Cerebellar cortex (tissue), 1 donor: ENCODE data around the gene REV3L.
"Not testable (repeated sequence)": the region's sequence is repeated elsewhere in the genome, so short reads cannot be mapped to it uniquely, and the experiment has no call there.

ENCODE experiments used
- DNase-seq: peaks from one replicate; pipeline ENCODE4 v3.0.0-alpha.2; 2015; ENCODE audit warnings: low spot score

REV3L gene

GRCh38 chr6:111482959-111483735 is at the start of gene REV3L:
TSS of gene REV3L (minus strand) at chr6:111483218. CDS start at chr6:111482888, 330 bp downstream.
- DNase-seq = peak; percentile 90

- no peak for DNase-seq
Observed at GRCh38 chr6:111531185-111531584, 48.2 kb upstream of the REV3L start.

GRCh38 chr6:111530667-111531066 is 47.6 kb upstream of the REV3L start:
- DNase-seq = no peak

DNA sequence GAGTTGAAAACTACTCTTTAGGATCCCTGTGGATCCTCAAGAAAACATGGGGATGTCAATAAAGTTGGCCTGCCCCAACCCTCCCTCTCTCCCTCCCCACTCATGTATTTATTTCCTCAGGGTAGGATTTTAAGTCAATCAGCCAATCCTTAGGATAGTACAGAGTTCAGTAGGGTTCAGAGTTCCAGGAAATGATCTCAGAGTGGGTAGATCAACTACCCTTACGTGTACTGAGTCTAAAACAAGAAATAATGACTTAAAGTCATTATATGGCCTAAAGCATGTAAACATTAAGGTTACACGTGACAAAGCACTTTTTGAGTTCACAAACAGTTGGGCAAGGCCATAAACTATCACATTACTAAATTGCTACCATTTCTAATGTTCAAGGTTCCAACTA is 47.2 kb upstream of the REV3L start:
- no peak for DNase-seq

DNA sequence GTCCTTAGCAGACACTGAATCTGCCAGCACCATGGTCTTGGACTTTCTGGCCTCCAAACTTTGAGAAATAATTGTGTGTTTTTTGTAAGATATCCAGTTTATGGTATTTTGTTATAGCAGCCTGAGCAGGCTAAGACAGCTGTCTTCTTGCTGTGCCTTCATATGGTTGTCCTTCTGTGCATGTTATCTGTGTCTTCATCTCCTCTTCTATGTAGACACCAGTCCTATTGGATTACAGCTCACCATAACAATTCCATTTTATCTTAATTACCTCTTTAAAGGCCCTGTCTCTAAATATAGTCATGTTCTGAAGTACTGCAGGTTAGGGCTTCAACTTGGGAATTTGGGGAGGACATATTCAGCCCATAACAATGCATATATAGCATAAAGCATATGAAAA is 44.3 kb upstream of the REV3L start:
- no peak for DNase-seq

GRCh38 chr6:111524735-111525134 is 41.7 kb upstream of the REV3L start:
- DNase-seq = no peak

- no peak for DNase-seq
Observed at GRCh38 chr6:111524252-111524651, 41.2 kb upstream of the REV3L start.

DNA sequence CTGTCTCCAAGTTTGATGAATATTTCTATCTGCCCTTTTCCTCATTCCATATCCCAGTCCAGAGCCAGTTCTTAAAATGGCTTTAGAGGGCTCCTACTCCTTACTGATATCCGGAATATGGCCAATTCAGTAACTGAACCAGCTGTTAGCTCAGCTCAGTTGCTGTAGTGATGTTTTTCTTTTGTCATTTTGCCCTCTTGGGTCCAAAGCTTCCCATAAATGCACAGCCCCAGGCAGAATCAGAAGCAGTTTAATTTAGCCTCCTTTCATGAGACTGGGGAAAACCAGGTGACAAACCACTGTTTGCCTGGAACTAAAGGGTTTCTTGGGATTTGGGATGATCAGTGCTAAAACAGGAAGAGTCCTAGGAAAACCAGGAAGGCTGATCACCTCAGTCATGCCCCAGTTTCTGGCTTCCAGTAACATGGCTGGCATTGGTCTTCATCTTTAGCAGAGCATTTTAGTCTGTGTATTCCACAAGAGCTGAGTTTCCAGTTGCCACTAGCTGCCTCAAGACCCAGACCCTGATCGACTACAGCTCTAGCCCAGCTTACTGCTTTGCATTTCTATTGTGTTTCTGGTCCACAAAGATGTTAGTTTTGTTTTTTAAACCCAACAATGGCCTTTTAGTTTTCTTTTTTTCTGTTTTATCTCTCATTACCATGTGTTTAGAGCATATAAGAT is 40.6 kb upstream of the REV3L start:
- DNase-seq = no peak

GRCh38 chr6:111522393-111523020 is 39.5 kb upstream of the REV3L start:
- no peak for DNase-seq

DNA sequence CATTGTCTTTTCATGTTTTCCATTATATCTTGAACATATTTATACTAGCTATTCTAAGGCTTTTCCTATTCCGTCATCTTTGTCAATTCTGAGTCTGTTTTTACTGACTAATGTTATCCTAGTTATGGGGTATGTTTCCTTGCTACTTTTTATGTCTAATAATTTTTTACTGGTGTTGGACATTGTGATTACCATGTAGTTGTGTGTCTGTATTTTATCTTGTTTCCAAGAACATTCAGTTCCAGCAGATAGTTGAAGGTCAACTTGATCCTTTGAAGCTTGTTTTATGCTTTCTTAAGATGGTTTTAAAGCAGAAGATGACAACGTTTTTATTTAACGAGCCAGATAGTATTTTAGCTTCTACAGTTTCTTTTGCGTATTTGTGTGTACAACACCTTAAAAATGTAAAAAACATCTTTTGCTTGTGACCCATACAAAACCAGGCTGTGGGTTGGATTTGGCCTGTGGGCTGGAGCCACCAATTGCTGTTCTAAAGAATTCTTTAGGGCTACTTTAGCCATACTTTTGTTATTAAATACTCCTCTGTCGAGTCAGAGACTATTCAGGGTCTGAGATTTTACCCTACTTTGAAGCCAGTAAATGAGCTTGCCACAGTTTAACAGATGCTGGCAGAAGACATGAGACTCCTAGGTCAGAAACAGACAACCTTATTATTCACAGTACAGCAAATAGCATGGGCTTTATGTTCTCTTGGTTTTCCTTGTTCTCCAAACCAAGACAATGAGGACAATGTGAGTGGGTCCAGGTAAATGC is 38.7 kb upstream of the REV3L start:
- DNase-seq = no peak

DNA sequence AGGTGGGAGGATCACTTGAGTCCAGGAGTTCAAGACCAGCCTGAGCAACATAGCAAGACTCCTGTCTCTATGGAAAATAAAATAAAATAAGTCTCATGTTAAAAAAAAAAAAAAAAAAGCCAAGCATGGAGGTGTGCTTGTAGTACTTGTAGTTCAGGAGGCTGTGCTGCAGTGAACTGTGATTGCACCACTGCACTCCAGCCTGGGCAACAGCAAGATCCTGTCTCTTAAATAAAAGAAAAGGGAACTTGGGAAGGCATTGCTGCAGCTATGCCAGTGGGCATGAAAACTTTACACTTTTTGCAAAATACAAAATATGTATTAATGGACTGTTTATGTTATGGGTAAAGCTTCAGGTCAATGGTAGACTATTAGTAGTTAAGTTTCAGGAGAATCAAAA is 37.5 kb upstream of the REV3L start:
- no peak for DNase-seq

DNA sequence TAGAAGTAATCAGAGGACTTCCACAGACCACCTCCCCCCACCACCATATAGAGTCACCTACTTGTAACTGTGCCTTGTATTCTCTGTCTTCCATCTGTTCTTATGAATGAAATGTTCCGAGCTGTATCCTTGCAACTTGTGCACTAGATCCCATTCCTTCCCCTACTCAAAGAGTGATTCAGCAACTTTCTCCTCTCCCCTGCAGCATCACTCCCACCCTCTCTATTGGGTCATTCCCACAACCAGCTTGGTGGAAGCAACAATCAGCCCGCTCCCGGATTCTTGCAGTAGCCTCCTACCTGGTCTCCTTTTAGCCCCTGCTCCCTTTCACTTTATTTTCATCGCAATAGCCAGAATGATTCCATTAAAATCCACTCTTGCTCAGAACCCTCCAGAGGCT is 34.9 kb upstream of the REV3L start:
- DNase-seq = no peak

DNA sequence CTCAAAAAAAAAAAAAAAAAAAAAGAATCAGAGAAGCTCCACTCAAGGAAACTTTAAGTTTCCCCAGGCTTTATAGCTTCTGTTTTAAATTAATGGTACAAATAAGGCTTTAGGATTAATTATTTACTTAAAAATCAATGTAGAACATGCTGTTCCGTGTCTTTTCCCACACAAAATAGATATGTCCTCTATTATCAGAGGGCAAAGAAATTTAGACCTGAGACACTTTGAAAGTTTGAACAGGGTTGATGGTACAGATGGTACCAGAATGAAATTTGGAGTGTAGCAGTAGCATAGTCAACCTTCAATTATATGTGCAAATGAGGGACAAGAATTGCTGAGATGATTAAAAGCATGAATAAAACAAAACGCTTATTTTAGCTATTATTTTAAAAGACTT is 32.2 kb upstream of the REV3L start:
- no peak for DNase-seq

- not testable (repeated sequence) for DNase-seq
Observed at GRCh38 chr6:111514531-111514930, 31.5 kb upstream of the REV3L start.

DNA sequence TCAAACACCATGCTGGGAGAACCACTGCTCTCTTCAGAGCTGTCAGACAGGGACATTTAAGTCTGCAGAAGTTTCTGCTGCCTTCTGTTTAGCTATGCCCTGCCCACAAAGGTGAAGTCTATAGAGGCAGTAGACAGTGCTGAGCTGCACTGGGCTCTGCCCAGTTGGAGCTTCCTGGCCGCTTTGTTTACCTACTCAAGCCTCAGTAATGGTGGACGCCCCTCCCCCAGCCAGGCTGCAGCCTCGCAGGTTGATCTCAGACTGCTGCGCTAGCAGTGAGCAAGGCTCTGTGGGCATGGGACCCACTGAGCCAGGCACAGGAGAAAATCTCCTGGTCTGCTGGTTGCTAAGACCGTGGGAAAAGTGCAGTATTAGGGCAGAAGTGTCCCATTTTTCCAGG is 24.2 kb upstream of the REV3L start:
- DNase-seq = not testable (repeated sequence)

DNA sequence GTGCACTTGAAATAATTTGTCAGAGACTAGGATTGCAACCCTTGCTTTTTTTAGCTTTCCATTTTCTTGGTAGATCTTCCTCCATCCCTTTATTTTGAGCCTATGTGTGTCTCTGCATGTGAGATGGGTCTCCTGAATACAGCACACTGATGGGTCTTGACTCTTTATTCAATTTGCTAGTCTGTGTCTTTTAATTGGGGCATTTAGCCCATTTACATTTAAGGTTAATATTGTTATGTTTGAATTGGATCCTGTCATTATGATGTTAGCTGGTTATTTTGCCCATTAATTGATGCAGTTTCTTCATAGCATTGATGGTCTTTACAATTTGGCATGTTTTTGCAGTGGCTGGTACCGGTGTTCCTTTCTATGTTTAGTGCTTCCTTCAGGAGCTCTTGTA is 22.5 kb upstream of the REV3L start:
- DNase-seq = not testable (repeated sequence)

DNA sequence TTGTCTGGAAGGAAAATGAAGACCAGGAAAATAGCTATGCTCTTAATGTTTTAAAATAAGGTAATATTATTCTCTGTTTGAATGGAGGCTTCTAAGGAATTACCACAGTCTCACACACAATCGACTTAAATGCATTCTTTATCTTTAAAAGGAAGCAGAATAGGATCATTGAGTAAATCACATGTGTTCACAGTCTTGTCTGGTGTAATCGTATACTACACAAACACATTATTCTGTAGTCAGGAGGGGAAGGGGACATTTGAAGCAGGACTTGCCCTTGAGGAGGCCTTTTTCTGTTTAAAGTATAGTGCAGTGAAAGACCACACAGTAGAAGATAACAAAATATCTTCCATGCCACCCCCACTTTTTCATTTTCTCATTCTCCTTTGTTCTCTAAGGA is 20.6 kb upstream of the REV3L start:
- DNase-seq = no peak

GRCh38 chr6:111503194-111503593 is 20.2 kb upstream of the REV3L start:
- no peak for DNase-seq

DNA sequence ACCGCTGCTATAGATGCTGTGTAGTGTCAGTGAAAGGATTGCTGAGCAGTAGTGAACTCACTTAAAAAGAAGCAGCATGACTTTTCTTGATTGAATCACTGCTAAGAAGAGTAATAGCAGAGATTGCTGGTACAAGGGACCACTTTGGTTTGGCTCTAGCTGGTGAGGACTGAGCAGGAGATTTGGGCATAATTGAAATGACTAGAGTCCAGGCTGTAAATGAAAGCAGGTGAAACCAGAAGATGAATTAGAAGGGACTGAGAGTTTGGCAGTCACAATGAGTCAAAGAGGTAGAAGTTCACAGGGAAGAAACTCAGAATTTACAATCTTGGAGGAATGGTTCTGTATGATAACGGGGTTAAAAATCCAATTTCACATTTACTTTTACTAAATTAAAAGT is 19.1 kb upstream of the REV3L start:
- DNase-seq = no peak

GRCh38 chr6:111499269-111499793 is 16.3 kb upstream of the REV3L start:
- no peak for DNase-seq

DNA sequence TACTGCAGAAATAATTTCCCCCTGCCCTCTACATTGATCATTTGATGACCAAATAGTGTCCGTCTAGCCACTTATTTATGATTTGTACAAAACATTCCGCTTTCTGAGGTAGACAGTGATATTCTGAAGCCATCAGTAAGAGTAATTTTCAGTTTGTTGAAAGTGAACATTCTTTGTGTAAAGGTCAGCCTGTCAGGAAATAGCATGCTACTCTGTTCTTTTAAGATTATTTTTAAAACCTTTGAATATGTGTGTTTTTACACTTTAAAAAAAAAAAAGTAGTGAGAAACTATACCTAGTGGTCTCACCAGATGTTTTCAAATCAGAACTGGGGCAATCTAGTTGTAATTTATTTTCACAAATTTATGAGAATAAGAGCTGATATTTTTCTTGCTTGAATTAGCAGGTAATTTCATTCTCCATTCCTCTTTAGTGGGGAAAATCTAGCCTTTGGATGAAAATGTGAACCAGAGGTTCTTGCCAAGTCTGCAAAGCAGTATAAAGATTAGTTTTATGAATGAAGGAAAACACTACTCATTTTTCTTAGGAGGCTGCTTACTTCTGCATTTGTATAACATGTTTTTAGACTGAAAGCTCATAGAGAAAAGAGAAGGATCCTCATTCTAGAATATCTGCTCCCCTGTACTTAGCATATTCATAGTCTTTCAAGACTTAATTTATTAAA is 12.1 kb upstream of the REV3L start:
- DNase-seq = no peak

GRCh38 chr6:111492499-111492898 is 9.5 kb upstream of the REV3L start:
- no peak for DNase-seq
